Nephron progenitor cell (in vitro differentiated cells): ENCODE data around the gene PIP5K1B.
A peak's percentile ranks its signal among the peaks of the same experiment; 100 is the strongest.

Experiments used
- DNase-seq: peaks from one replicate; pipeline ENCODE4 v3.0.0; 2021
- H3K27ac Mint-ChIP-seq: 2 replicates; pipeline ENCODE4 v1.8.0; 2021; ENCODE audit warnings: mild to moderate bottlenecking, moderate library complexity, mixed read lengths
- H3K27me3 Mint-ChIP-seq: 2 replicates; pipeline ENCODE4 v1.8.0; 2021; ENCODE audit warnings: mild to moderate bottlenecking, low read depth, mixed read lengths; ENCODE audit not compliant: poor library complexity
- H3K36me3 Mint-ChIP-seq: 2 replicates; pipeline ENCODE4 v1.8.0; 2021; ENCODE audit warnings: low read depth, mixed read lengths
- H3K4me1 Mint-ChIP-seq: 2 replicates; pipeline ENCODE4 v1.8.0; 2021; ENCODE audit warnings: mixed read lengths
- H3K4me3 Mint-ChIP-seq: 2 replicates; pipeline ENCODE4 v1.8.0; 2021; ENCODE audit warnings: mild to moderate bottlenecking, moderate library complexity, mixed read lengths
- H3K9me3 Mint-ChIP-seq: 2 replicates; pipeline ENCODE4 v1.8.0; 2021; ENCODE audit warnings: mild to moderate bottlenecking, moderate library complexity, mixed read lengths
- CTCF ChIP-seq: fragments of 200-600 bp; sonication (generic); IDR thresholded peaks from 2 replicates; pipeline ENCODE4 v1.5.0; 2021; ENCODE audit warnings: antibody characterized with exemption

Gene PIP5K1B

GRCh38 chr9:68887232-68887631 lies 182.2 kb downstream of the PIP5K1B start:
- no peak for DNase-seq
- peaks cover 10% of the 10 kb centered on the region for H3K4me1 Mint-ChIP-seq
- no peak overlapping the region for H3K27ac Mint-ChIP-seq
- no peaks in the 10 kb centered on the region for H3K9me3 Mint-ChIP-seq
- TF ChIP-seq CTCF: no peak
- no peaks in the 10 kb centered on the region for H3K36me3 Mint-ChIP-seq
- H3K27me3 Mint-ChIP-seq: peaks cover 7% of the 10 kb centered on the region
- no peak overlapping the region for H3K4me3 Mint-ChIP-seq

GRCh38 chr9:68894502-68894901 lies 189.5 kb downstream of the PIP5K1B start:
- no peak overlapping the region for H3K27ac Mint-ChIP-seq
- no peaks in the 10 kb centered on the region for H3K36me3 Mint-ChIP-seq
- H3K27me3 Mint-ChIP-seq: peaks cover 7% of the 10 kb centered on the region
- peaks cover 47% of the 10 kb centered on the region for H3K4me1 Mint-ChIP-seq
- H3K4me3 Mint-ChIP-seq: no peak overlapping the region
- DNase-seq: no peak
- no peak for TF ChIP-seq CTCF
- no peaks in the 10 kb centered on the region for H3K9me3 Mint-ChIP-seq

GRCh38 chr9:68895741-68896478 lies 190.9 kb downstream of the PIP5K1B start:
- H3K27ac Mint-ChIP-seq: peak overlapping the region; percentile 24
- TF ChIP-seq CTCF: no peak
- H3K27me3 Mint-ChIP-seq: peaks cover 7% of the 10 kb centered on the region
- peaks cover 47% of the 10 kb centered on the region for H3K4me1 Mint-ChIP-seq
- no peaks in the 10 kb centered on the region for H3K9me3 Mint-ChIP-seq
- no peaks in the 10 kb centered on the region for H3K36me3 Mint-ChIP-seq
- no peak overlapping the region for H3K4me3 Mint-ChIP-seq
- no peak for DNase-seq

GRCh38 chr9:68896486-68896885 lies 191.4 kb downstream of the PIP5K1B start:
- H3K27ac Mint-ChIP-seq: peak overlapping the region; percentile 39
- no peak for TF ChIP-seq CTCF
- no peaks in the 10 kb centered on the region for H3K9me3 Mint-ChIP-seq
- DNase-seq: no peak
- H3K4me3 Mint-ChIP-seq: no peak overlapping the region
- peaks cover 47% of the 10 kb centered on the region for H3K4me1 Mint-ChIP-seq
- no peaks in the 10 kb centered on the region for H3K36me3 Mint-ChIP-seq
- H3K27me3 Mint-ChIP-seq: peaks cover 7% of the 10 kb centered on the region

- Mint-ChIP-seq H3K4me3 (no peak overlapping the region), H3K27me3 (peaks cover 7% of the 10 kb centered on the region), H3K27ac (peak overlapping the region; percentile 18), H3K4me1 (peaks cover 47% of the 10 kb centered on the region), H3K9me3 (no peaks in the 10 kb centered on the region), H3K36me3 (no peaks in the 10 kb centered on the region)
- no peak for DNase-seq
- TF ChIP-seq CTCF: no peak
These were observed 192.6 kb downstream of the PIP5K1B start for GRCh38 chr9:68897577-68898145.
